Right kidney (tissue), 1 donor: ENCODE measurements around the gene KCNT2.
"Not testable (repeated sequence)": the region's sequence is repeated elsewhere in the genome, so short reads cannot be mapped to it uniquely, and the experiment has no call there.

Experiments
- DNase-seq: peaks from one replicate; pipeline ENCODE4 v3.0.0-alpha.2; 2016

Gene KCNT2

DNA sequence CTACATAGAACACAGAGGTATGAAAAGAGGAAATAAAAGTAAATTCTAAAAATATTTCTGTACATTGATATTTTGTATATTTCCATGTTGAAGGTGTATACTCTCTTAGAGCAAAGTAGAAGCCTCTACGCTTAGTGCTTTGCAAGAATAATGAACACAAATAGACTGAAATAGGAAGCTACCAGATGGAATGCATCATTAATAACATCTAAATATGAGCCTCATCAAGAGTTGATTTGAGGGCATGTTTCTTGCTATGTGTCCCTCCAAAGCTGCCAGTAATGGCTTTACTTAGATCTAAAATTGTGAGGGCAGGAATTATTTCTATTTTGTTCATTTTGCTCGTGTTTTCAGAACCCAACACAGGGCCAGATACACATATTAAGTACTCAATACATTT is 94.4 kb downstream of the KCNT2 start:
- DNase-seq = no peak

DNA sequence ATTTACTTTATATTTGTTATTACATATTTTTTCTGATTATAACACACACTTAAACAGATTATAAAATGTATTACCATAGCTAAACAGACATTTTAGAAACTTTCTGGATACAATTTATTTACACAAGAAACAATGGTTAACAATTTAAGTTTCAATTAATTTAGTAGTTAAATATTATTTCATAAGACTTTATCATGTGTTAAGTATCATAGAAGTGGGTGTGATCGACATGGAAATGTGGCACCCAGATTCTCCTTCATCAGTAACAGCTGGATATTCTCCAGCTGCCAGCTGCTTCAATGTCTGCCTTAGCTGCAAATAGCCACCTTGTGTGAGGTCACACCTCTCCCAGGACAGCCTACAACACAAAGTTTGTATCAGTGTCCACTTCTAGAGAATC is 97.8 kb downstream of the KCNT2 start:
- no peak for DNase-seq

DNA sequence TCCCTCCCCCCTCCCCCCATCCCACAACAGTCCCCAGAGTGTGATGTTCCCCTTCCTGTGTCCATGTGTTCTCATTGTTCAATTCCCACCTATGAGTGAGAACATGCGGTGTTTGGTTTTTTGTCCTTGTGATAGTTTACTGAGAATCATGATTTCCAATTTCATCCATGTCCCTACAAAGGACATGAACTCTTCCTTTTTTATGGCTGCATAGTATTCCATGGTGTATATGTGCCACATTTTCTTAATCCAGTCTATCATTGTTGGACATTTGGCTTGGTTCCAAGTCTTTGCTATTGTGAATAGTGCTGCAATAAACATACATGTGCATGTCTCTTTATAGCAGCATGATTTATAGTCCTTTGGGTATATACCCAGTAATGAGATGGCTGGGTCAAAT is 104.0 kb downstream of the KCNT2 start:
- DNase-seq = not testable (repeated sequence)

DNA sequence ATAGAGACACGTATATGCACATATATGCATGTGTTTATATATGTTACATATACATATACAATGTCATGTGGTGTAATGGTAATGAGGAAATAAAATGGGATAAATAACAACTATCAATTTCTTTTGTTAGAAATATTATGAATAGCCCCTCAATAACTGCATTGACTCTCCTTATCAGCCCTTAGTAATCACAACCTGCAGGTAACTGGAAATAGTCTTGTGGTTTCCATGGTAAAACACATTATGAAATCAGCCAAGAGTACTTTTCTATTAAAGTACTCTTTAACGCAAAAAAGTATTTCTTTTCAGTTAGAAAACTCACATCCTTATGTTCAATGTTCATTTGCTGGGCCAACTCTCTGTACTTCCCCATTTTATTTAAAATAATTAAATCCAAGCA is 105.8 kb downstream of the KCNT2 start:
- no peak for DNase-seq

DNA sequence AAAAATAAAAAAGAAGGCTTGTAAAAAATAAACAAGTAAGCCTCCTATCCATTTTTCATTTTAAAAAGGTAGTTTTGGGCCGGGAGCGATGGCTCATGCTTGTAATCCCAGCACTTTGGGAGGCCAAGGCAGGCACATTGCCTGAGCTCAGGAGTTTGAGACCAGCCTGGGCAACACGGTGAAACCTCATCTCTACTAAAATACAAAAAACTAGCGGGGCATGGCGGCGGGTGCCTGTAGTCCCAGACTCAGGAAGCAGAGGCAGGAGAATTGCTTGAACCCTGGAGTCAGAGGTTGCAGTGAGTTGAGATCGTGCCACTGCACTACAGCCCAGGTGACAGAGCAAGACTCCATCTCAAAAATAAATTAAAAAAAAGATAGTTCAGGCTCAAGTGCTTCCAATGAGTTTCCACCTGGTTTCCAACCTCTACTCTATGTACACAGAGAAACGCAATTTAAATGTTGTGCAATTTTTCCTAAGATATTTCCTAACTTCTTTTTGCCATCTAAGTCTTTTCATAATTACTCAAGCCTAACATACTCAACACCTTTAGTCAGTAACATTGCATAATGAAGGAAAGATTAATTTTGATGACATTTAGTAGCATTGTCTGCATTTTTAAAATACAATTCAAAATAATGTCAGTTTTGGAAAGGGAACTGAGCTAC is 106.3 kb downstream of the KCNT2 start:
- DNase-seq = no peak

DNA sequence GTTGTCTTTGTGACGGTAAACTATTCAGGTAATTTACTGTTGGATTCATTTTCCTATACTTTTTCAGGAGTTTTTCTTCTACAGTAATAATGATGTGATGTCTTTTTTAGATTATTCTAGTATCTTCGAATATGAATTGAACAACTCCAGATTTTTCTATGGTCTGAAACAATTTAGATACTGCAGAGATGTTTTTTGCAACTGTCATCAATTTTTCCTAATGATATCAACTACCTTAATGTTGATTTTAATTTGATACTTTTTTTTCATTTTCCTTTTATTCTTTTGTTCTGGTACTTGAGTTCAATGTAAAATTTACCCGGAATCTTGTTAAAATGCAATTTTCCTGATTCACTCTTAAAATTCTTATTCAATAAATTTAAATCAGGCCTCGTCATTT is 110.4 kb downstream of the KCNT2 start:
- no peak for DNase-seq

DNA sequence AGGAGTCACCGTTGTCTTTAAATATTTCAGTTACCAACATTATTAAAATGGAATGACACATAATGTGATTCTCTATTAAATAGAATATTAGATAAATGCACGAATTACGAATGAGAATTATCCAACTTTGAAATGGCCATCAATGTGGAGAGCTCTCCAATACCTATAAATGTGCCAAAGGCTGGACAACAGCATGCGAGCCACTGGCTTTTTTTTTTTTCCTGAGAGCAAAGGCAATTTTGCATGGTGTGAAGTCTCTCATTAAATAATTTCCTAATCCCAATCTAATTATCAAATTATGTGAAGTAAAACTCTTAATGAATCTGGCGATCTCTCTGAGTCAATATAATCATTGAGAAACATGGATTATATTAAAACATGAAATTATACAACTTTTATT is 113.5 kb downstream of the KCNT2 start:
- DNase-seq = no peak

DNA sequence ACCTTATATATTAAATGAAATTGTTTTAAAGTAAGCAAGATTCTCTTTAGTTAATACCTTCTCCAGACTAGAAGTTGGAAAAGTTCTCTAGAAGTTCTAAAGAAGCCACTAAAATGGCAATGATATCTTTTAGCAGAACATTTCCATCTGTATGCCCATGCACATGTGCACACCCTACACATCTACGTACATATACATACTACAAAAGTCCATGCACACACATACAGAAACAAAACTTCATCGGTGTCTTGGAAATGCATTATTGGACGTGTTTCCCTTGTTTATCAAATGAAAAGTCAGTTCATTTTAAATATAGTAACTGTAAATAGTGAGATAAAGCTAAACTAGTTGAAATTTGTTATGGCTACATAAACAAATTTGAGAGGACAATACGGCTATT is 114.4 kb downstream of the KCNT2 start:
- DNase-seq = no peak

DNA sequence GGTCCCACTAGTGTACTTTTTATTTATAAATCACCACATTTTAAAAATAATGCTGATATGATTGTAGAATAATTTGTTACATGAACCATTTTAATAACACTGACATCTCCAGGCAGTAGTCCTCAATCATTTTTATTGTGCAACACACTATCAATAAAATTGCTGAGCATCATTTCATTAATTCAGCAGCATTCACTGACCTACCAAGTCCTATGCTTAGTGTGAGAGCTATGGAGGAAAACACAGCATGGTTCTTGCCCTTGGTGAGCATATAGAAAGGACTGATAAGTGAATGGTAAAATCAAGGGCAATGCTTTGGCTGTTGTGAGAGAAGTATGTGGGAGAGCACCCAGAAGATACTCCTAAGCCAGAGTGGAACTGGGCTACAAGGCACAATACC is 119.7 kb downstream of the KCNT2 start:
- DNase-seq = no peak

DNA sequence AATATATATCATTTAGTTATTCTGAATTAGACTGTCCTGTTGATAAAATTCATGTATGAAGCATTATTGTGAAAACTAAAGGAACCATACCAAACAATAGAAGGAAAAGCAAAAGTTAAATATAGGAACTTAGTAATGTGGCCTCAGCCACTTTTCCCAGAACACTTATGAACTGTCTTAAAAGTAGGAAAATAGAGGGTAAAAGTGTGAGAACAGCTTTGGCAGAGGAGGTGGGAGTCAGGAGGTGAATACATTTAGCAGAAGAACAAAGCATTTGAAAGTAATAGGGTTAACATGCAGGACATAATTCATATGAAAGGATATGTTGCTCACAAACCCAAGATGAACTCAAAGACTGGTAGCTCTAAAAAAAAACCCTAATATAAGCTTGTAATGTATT is 121.9 kb downstream of the KCNT2 start:
- no peak for DNase-seq

DNA sequence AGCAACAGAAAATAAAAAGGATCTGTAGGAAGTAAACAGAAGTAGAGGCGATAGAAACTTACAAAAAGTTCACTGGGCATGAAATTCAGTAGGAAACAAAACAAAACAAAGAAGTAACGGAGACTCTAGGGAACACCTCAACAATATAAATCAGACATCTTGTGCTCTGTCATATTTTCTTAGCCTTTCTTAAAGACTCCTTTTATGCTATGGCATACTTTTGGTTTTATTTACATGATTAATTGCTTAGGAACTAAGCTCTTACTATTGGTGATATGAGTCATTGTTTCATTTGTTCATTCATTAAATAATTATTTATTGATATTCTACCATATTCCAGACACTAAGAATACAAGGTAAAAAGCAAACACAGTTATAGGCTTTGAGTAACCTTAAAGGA is 126.6 kb downstream of the KCNT2 start:
- DNase-seq = no peak

DNA sequence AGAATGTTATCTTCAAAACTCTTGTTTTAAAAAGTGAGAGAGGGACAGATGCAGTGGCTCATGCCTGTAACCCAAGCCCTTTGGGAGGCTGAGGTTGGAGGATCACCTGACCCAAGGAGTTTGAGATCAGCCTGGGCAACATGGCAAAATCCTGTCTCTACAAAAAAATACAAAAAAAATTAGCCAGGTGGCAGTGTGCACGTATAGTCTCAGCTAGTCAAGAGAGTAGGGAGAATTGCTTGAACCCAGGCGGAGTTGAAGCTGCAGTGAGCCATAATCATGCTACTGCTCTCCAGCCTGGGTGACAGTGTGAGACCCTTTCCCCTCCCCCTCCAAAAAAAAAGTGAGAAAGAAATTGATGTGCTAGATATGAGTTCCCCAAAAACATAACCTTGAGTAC is 131.0 kb downstream of the KCNT2 start:
- DNase-seq = no peak

DNA sequence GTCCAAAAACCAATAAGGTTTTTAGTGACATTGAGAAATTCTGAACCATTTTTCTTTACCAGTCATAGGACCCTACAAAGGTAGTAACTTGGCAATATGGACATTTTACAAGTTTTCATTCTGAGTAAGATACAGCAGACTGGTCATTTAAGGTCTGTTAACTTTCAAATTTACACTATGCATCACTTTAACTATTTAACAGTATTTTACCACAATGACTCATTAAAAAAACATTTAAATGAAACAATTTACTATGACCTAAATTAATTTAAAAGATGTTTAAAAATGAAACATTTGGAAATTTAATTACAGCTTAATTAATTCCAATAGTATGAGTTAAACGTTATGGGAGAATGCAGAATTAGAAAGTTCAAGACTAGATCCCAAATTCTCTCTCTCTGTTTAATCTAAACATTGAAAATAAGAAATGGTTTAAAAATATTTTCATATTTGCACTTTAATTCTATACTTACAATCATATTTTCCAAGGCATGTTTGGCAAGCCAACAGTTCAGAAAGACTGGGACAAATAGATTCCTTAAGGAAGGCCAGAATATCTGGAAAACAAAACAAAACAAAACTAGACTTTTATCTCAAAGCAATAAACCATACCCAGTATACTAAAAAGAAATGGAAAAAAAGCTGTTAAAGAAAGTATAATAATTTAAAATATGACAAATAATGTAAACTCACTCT is 140.9 kb downstream of the KCNT2 start:
- DNase-seq = no peak

DNA sequence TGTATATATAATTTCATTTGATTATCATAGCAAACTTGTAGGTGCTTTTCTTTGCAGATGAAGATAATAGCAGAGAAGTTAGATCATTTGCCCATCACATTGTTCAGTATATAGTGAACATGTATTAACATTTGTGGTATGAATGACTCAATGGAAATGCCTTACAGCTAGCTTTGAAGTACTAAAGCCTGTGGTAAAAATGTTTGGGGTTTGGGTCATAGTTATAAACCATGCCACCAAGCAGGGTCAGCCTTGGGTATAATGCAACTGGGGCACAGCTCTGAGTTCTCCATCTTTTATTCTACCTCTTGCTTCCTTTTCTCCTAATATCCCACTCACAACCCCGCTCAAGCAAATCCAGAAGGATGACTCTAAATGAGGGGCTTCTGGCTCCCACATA is 141.6 kb downstream of the KCNT2 start:
- DNase-seq = no peak

DNA sequence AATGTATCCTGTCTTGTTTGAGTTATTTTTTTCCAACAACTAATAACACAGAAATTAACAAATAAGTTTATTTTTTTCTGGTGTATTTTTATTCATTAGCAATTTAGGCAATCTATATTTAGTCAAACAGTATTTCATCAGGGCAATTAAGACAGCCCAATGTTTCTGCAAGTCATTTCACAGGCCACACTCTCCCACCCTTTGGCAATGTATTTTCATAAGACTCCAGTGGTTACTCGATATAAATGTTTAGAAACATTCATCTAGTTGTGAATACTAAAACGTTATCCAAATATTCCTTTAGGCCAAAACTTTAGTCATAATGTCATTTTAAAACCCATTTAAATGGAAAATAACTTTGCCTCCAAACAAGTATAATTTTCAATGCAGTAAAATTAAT is 142.1 kb downstream of the KCNT2 start:
- no peak for DNase-seq

DNA sequence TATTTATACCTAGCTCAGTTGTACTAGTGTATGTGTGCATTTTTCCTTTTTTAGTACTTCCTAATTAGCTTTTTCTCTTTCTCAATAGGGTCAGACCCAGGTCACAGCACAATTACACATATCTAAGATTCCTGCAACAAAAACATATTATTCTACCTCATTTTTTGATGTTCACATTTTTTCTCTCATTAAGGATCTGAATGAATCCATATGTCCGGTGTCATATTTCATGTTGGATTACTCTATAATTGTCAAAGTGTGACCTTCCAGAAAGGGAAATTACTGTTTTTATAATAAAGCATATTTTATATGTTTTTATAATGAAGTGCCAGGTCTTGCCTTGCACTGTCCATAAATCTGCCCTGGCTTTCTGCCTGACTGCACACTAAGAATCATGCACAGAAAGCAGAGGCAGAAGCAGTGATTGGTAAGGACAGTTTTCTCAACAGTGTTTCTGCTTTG is 143.7 kb downstream of the KCNT2 start:
- peak; percentile 32 for DNase-seq

DNA sequence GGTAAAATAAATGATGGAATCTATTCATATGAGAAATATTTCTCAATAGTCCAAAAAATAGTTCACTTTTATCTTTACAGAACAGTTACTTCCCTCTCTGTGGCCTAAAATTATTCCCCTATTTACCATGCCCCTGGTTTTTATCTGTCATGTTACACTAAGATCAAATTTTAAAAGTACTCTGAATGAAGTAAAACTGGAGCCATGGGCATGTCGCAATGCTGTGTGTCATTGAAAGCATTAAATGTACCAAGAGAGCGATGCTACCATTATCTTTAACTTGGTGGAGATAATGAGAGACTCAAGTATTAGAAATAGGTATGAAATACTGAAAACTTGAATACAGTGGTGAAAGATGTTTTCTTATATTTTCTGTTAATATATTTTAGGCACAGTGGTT is 146.2 kb downstream of the KCNT2 start:
- DNase-seq = no peak

DNA sequence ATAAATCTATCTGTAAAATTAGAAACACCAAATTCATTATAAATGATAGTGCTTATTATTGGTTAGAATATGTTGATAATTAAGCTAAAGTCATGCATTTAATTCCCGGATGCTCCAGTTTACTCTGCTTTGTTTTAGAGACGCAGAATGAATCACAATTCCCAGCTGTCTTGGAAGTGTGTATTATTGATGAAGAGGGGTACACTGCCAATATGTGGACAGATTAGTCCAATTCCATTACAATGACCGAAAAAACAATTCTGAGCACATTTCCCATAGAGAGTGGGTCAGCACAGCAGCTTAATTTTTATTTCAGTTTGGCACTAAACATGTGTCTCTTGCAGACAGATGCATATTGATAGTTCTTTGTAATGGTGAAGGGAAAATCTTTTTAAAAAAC is 146.7 kb downstream of the KCNT2 start:
- no peak for DNase-seq

DNA sequence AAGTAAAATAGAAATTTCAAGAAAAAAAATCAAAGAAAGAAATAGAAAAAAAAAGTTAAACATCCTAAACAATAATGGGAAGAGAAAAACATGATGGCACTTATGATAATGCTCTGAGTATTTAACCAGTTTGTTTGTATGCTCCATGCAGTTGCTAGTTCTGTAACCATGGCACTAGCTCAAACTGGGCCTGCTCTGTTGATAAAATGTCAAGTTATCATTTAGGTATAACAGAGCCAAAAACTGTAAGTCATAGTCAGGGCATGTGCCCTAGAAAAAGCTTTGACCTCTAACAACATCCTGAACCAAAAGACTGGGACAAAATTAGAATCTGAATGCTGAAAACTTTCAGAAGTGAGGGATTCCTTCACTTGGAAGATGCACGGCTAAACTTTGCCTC is 148.9 kb downstream of the KCNT2 start:
- DNase-seq = no peak

DNA sequence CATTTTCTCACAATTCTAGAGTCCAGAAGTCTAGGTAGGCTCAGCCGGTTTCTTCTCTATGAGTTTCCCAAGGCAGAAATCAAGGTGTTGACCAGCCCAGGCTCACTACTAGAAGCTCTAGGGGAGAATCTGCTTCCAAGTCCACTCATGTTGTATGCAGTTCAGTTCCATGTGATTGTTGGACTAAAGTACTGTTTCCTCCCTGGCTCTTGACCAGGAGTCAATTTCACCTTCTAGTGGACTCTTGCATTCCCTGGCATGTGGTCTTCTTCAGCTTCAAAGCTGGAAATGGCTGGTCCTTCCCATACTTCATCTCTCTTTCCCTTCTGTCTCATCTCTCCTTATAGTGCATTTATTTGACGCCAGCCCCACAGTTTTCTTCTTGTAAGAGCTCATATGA is 153.4 kb downstream of the KCNT2 start:
- DNase-seq = no peak

DNA sequence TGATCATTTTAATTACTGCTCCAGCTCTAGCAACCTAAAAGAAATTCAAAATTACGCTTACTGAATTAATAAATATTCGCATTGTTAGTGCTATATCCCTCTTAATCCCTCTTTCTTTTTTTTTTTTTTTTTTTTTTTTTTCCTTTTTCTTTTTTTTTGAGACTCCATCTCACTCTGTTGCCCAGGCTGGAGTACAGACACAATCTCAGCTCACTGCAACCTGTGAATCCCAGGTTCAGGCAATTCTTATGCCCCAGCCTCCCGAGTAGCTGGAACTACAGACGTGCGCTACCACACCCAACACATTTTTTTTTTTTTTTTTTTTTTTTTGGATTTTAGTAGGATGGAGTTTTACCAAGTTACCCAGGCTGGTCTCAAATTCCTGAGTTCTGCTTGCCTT is 157.1 kb downstream of the KCNT2 start:
- no peak for DNase-seq

DNA sequence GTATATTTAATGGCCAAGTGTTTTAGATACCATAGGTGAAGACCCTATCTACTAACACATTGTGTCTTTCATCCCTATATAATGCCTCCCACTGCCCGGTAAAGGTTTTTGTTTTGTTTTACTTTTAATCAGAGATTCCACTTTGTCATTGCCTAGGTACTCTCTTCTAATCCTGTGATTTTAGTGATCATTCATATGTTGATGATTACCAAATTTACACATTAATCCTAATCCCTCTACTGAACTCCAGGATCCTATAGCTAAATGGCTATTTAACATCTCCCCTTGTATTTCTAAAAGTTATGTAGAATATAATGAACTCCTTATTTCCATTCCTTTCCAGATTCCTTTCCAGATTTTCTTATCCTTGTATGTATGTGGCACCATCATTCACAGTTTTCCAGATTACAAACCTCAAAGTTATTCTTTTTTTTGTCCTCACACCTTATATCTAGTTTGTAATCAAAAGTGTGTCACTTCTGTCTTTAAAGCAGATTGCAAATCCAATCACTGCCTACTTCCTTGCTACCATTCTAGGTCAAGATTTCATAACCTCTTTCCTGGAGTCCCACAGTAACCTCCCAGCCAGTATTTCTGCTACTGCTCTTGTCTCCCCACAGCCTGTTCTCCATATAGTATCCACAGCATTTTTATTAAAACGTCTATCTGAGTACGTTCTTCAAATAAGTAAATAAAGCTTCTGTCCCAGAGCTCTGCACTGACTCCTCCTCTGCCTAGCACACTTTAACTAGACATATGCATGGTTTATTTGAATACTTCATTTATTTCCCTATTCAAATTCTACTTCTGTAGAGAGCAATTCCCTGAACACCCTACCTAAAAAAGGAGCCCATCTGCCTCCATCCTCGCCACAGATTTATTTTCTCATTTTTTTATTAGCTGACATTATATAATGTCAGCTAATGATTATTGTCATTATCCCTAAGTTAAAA is 157.8 kb downstream of the KCNT2 start:
- no peak for DNase-seq

DNA sequence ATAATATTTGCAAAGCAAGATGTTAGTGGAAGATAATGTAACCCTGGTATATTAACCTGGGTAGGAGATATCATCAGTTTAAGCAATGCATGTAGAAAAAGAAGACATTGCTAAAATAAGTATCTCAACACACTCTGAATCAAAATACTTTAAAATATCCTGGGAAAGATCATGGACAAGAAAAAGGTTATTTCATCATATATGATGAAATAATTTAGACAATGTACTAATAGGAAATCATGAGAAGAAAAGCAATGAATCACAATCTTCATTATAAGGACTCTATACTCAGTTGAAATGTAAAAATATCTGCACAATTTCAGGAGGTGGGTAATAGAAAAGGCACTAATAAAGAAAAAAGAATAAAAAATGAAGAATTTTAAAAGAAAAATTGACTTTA is 158.8 kb downstream of the KCNT2 start:
- no peak for DNase-seq
